Activated T-helper 9 cell treated with anti-CD3 and anti-CD28 coated beads, Interleukin-2, amount 50 U/mL, for 16 hours (primary cell): ENCODE data around the gene COL9A1.

ENCODE experiments used
- DNase-seq: peaks from one replicate; pipeline ENCODE4 v3.0.0-alpha.2; 2020; ENCODE audit warnings: low read depth

The COL9A1 gene

DNA sequence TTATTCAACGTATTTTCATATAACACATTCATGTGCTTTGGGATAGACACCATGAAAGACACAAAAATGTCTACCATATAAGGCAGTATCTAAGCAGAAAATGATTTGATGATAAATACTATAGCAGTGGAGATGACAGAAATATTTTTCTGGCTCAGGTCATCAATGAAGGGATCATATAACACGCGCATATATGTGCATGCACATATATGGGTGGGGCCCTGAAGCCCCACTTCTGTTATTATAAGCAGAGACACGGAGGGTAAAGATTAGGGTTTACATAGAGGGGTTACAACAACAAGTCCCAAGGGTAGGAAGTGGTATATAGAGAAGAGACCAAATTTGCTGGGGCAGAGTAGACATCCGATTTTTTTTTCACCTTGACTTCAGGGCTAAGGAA, 16.0 kb downstream of the COL9A1 start:
- no peak for DNase-seq

DNA sequence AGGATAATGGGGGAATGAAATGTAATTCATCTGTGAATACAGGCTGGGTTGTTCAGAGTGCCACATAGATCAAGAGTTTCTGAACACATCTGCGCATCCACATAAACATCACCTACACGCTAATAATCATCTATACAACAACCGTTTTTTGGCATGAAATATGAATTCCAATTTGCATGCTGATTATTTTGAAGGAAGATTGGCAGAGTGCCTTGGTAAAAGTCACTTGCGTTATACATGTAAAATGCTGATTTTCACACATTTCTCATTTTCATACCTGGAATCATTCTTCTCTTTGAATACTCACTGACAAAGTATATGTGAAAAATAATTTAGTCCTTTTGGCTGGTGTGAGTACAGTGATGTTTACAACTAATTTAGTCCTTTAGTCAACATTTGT, 17.7 kb downstream of the COL9A1 start:
- DNase-seq = no peak

DNA sequence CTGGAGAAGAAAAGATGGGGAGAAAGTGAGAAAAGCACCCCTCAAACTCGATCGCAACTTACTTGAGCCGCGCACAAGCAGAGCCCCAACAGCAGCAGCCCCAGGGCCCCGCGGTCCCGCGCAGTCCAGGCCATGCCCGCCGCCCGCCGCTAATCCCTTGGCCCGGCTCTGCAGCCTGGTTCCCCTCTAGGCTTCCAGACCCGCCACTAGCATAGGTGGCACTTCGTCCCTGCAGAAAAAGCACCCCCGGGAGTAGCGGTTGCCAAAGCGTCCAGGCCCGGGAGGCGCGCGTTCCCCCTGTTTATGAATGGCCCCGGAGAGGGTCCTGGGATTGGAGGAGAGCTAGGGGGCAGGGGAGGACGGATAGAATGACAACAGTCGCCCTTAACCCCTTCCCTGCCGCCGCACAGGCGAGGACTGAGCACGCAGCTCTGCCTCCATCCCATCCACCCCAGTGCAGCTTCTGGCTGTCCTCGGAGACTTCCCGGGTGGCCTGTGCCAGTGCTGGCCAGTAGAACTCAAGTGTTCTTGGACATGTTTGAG, 19.9 kb downstream of the COL9A1 start:
- no peak for DNase-seq

DNA sequence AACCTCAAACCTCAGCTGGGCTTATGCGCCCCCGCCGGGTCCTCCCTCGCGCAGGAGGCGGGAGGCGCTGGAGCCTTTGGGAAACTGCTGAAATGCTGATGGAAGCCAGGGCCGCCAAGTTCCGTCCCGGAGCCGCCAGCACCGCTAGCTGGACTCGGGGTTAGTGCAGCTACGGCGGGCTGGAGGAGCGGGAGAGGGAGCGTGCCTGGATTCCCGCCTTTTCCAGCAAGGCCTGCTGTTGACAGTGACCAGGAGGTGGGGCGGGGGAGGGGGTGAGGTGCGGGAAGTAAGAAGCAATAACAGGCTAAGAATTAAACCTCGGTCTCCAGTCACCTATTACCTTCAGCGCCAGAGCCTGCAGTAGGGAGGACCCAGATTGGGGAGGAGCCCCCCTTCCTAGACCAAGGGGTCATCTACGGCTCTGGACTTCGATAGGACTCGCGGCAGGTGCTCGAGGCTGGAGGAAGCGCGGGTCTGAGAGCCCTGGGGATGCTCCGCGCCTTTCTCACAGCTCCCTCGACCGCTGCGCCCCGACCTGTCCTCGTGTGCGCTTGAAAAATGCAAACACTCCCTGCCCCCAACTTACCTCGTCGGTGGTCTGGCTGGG, 20.5 kb downstream of the COL9A1 start:
- no peak for DNase-seq

DNA sequence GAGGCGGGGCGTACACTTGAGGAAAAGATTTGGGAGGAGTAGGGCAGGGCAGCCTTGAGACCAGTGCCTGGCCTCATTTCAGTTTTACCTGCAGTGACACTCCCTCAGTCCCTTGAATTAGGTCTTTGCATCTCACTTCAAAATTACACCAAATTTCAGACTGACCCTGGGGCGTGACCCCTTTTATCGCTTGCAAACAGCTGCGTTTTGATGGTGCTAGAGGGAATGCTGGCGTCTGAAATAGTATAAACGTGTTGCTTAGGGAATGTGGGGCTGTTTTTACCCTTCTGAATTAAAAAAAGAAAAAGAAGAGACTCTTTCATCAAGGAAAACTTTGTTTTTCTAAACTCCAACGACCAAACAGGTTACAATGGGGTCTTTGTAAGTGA, 21.0 kb downstream of the COL9A1 start:
- no peak for DNase-seq

DNA sequence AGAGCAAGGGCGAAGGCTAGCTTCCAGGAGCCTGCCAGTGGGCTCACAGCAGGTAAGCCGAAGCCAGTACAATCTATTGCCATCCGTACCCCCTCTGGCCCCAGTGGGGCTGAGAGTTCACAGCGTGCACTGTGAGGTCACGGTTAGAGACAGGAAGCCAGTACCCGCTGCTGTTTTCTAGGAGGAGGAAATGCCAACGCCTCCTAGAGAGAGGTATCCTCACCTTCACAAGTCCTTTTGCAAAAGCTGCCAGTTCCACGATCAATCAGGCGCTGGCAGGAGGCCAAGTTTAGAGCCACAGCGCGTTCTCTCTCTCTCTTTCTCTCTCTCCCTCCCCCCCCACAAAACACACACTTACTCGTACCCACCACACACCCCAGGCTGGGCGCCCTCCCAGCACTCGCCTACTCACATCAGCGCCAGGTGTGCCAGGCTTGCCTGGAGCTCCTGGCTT, 22.5 kb downstream of the COL9A1 start:
- no peak for DNase-seq

DNA sequence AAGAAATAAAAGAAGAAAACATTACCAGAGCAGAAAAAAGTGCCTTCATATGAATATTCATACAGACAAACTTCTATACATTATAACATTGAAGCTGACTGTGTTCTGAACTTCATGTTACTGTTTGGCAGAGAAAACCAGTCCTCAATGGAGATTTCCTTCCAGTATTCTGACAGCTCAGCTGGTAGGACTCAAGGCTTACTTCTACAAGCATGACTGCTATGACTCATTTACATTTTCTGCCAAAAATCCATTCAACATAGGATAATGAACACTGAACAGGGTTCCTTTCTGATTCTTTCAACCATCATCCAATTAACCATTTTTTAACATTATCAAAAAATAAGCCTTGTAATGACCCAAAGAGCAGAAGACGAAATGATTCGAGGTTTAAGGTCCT, 25.4 kb downstream of the COL9A1 start:
- no peak for DNase-seq

DNA sequence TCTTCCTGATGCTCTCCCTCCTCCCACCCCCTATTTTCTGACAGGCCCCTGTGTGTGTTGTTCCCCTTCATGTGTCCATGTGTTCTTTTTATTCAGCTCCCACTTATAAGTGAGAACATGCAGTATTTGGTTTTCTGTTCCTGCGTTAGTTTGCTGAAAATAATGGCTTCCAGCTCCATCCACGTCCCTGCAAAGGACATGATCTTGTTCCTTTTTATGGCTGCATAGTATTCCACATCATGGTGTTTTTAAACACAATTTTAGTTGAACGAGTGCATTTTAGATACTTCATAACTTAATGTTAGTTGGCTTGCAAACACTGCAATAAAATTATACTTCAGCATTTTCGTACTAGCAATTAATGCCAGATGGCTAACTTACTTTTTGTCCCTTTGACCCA, 28.5 kb downstream of the COL9A1 start:
- no peak for DNase-seq

DNA sequence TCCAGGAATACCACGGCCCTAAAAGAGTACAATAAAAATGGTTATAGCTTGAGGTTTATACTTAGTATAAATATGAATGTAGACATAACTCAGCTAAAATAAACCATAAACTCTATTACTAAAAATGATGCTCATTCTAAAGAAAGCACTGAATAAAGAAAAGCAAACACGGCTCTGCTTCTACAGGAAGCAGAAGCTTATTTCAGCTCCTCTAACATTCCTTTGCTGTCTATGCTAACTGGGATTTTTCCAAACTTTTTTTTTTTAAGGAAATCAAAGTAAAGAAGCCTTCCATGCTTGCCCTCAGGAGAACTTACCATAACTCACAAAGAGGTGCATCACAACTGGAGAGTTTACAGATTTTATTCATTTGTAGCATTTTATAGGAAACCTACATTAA, 30.8 kb downstream of the COL9A1 start:
- no peak for DNase-seq

DNA sequence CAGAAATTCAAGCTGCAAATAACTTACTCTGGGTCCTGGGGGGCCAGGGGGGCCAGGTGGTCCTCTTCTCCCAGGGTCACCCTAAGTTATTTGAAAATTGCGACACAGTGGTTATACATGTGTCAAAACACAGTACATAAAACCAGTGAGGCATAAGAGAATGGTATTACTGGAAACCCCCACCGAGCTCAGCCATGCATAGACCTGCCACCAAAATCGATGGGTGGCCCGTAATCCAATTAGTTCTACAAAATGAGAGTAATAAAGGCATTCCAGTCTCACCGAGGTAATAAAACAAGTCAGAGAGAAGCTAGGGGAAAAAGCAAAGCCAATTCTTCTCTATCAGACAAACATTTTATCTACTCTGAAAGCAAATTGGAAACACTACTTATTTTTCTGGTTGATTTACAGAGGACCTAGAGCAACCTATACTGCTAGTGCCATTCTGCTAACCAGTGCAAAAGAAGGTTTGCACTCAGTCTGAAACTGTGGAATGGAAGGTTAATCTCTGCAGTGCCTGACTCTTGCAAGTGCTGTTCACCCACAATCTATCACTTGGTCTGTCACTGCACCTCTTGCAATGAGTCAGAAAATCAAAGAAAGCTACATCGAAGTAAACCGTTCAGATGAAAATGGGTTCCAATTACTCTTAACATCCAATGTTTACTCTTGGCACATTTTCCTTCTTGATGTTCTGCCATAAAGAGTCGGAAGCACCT, 32.4 kb downstream of the COL9A1 start:
- DNase-seq = no peak

DNA sequence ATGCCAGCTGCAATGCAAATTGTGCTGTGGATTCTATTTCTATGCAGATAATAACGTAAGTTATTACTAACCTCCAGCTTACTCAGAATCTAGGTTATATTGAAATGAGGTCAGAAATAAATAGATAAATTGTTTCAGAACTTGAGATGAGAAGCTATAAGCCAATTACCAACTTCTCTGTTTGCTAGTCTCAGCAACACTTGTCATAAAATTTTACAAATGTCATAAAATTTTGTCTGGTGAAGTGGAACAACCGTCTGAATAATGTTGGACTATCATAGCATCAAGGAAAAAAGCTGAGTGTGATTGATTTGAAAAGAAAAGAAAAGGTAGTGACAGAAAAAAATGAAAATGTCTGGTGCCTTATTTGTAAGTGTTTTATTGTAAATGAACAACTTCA, 36.7 kb downstream of the COL9A1 start:
- DNase-seq = no peak

DNA sequence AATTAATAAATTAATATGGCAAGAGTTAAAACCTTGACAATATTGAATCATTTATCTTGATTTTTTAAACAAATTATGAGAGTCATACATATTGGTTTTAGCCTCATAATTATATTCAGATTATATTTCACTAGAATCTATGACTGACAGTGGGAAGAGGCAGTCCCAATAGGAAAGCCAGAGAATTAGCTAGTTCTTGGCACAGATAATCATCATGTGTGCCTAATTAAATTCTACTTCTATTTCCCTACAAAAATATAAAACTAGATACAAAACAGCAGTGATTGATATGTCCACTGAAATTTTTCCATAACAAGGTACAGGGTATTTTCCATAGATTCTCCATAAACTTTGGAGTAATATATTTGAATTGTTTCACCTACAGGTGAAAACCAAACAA, 38.6 kb downstream of the COL9A1 start:
- DNase-seq = no peak

DNA sequence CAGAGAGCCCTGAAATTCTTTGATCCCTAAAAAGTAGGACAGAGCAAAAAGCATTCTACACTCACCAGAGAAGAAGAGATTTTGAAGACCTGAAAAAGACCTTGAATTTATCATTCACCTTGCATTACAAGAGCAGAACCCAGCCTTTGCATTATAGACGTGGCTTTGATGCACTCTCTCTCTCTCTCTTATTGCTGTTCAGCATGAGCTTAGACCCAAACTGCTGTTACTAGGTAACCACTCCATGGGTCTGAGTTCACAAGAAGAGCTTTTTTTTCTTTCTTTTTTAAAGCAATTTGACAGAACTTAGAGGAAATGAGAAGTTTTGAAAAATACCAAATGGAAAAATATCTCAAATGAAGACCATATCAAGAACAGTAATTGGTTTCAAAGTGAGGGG, 44.4 kb downstream of the COL9A1 start:
- no peak for DNase-seq

DNA sequence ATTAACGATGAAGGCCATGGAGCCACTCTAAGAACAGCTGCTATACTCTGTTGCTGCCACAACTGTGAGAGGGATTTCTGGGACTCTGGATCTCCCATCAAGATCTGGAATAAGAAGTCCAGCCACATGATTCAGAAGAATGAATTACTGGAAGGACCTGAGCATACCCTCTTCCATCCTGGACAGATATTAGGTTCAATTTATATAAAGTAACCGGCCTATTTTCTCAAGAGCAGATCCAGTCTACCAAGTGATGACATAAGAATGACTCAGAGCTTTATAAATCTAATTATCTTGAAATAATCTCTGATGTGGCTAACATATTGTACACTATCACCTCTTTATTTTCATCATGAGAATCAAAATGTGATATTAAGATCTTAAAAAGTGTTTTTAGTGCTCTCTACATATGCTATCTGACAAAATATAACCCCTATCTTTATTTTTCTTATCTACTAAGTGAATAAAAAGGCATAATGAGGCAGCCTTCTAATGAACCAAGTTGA, 45.1 kb downstream of the COL9A1 start:
- no peak for DNase-seq

DNA sequence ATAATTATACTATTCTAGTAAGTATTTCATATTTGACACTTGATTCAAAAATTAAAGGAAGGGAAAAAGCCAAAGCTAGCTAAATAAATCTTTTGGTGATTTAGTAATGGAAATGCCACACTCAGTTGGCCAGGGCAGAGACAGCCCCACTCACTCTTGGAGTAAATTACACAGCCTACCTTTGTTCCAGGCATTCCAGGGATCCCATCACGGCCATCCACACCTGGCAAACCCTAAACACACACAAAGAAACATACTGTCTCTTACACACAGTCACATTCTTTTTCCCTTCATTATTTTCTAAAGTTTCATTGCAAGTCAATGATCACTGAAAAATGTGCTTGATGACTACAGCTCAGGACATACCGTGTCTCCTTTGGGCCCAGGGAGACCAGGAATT, 48.1 kb downstream of the COL9A1 start:
- DNase-seq = no peak

DNA sequence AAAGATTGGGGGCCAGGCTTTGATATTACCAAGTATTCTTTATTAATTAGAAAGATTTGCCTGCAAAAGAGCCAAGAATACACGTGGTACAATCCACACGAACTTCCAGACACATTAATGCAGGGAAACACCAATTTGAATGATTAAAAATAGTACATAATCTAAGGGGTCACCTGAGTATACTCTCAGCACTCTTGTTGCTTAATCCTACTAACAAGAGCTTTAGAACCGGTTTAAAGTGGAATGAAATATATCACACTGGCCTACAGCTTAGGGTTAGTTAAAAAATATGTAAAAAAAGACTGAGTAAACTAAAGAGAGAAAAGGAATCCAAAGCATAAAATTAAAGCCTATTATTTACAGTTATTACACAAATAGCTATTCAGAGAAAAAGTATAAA, 49.0 kb downstream of the COL9A1 start:
- DNase-seq = no peak

DNA sequence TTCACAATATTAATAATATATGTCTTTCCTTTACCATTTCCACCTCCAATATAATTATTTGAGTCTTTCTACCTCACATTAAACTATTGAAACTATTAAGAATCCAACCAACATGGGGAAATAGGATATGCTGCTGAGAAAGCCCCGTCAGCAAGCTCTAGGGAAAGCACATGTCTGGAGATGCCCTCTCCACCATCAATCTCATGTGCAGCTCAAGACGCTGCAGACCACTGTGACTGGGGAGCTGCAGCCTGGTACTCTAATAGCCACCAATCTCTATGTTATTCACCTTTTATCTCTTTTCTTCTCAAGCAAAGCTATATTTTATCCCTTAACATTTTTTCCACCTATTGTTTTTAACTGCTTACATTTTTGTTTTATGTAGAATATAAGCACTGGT, 50.3 kb downstream of the COL9A1 start:
- DNase-seq = no peak

DNA sequence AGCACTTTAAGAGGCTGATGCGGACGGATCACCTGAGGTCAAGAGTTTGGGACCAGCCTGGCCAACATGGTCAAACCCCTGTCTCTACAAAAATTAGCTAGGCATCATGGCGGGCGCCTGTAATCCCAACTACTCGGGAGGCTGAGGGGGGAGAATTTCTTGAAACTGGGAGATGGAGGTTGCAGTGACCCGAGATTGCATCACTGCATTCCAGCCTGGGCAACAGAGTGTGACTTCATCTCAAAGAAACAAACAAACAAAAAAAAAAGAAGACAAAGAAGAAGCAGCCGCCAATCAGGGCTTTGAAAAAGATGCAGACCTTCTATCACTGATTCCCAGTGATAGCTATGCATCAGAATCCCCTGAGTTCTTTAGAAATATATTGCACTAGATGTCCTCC, 56.8 kb downstream of the COL9A1 start:
- no peak for DNase-seq

DNA sequence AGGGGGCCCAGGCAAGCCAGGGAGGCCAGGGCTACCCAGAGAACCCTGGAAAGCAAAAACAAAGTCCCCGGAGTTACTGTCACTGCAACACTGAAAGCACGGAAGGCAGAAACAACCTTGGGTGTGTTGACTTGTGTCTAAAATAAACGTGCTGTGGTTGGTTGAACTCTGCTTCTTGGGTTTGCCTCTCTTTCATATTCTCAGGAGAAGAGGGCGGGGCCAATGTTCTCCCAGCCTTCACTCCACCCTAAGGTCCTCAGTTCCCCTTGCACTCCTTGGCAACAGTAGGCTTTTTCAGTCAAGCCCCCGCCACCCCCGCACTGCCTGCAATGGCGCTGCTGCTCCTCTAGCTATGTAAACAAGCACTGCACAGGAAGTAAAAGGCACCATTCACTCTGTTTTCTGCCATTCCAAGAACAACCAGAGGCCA, 60.9 kb downstream of the COL9A1 start:
- no peak for DNase-seq

DNA sequence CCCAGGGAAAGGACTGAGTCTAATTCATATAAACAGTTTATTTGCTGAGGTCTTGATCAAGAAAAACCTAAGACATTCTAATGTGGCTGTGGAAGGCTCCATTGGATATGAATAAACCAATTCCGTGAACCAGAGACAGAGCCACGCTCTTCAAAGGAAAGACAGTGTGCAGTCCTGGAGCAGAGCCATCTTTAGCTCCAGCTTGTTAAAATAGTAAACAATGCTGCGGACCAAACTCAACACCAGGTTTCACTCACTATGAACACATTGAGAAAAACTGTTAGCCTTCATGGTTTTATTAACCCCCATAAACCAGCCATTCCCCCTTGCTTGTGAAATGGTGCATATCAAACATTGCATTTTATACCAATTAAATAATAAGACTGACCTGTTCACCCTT, 61.9 kb downstream of the COL9A1 start:
- DNase-seq = no peak

DNA sequence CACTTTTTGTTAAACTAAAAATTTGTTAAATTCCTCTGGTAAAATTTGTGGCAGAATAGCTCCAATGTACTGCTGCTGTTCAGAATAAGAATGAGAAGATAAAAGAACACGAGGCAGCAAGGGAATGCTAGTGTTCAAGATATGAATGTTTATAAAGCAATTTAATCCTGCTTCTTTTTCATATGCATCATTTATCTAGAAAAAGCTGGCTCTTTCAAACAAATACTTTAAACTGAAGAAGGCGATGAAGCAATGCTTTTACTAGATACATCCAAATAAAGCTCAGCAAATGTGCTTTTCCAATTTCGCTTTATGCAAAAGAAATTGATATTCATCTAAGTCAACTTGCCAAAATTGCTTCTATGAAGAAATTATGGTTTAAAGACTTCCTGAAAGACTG, 66.5 kb downstream of the COL9A1 start:
- no peak for DNase-seq

DNA sequence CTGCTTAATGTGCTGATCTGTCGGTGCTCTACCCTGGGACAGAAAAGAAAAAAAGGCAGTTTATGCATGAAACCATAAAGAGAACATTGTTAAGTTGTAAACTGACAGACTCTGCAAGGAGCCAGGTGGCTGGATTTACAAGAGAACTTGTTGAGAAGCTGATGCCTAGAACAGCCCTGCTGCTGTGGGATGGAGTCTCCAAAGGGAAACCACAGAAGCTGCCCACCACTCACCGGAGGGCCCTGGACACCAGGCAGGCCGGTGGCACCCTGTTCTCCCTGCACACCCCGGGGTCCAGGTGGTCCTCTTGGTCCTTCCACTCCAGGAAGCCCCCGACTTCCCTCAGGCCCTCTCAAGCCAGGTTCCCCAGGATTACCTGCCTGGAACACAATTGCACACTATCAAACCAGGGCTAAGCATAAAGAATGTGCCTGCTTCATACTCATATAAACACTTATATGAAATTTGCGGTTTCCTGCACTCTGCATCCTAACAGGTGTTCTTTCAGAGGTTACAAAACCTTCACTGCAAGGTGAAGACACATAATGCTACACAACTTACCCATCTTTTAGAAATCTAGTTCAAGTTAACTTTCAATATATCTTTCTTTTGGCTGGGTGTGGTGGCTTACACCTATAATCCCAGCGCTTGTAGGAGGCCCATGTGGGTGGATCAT, 68.2 kb downstream of the COL9A1 start:
- no peak for DNase-seq

DNA sequence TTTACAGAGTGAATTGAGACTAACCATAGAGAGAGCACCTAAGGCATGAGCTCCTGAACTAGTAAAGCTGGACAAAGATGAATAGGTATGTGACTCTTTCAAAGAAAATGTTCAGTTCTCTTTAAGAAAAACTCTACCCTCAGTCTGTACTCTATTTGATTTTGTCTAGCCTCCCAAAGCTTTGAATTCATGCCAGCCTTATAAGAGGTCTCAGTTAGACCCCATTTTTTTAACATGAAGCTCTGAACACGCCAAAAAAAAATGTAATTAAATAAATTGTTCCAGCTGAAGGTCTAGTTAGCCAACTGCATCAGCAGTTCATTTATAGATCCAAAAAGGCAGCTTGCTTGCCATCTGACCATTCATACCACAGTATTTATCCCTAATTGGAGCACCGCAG, 71.6 kb downstream of the COL9A1 start:
- no peak for DNase-seq
